HG03575 (cell line): ENCODE data around the gene BTG1.
"Not testable (repeated sequence)": the region's sequence is repeated elsewhere in the genome, so short reads cannot be mapped to it uniquely, and the experiment has no call there.

Experiments used
- ATAC-seq: cut with Tn5 transposase; IDR thresholded peaks from one replicate; pipeline ENCODE4 v1.9.1; 2021; ENCODE audit not compliant: unreplicated experiment, insufficient number of reproducible peaks, low FRiP score; ENCODE audit errors: extremely low read depth

The BTG1 gene

GRCh38 chr12:92110083-92110640 is 35.5 kb downstream of the BTG1 start:
- ATAC-seq, result no peak

DNA sequence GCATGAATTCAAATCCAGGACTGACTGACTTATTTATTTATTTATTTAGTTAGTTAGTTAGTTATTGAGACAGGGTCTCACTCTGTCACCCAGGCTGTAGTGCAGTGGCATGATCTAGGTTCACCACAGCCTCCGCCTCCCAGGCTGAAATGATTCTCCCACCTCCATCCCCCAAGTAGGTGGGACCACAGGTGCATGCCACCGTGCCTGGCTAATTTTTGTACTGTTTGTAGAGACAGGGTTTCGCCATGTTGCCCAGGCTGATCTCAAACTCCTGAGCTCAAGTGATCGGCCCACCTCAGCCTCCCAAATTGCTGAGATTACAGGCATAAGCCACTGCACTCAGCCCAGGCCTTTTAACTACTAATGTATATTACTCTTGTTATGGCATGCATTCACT is 36.0 kb downstream of the BTG1 start:
- ATAC-seq, result no peak

DNA sequence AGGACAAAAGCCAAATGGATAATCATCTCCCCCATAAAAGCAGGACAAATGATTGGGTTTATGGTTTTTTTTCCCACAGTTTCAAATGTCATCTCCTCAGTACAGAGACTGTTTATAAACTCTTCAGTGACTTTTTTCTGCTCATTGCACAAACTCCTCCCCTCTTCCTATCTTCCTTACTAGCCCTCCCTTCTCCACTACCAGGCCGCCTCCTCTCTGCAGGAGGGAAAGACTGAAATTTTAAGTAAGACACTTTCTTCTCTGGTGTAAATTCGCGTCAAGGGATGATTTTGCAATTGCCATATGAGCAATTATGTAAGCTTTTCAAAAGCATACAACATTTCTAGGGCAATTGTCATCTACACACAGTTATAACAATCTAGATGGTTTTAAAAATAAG is 37.0 kb downstream of the BTG1 start:
- ATAC-seq, result no peak

DNA sequence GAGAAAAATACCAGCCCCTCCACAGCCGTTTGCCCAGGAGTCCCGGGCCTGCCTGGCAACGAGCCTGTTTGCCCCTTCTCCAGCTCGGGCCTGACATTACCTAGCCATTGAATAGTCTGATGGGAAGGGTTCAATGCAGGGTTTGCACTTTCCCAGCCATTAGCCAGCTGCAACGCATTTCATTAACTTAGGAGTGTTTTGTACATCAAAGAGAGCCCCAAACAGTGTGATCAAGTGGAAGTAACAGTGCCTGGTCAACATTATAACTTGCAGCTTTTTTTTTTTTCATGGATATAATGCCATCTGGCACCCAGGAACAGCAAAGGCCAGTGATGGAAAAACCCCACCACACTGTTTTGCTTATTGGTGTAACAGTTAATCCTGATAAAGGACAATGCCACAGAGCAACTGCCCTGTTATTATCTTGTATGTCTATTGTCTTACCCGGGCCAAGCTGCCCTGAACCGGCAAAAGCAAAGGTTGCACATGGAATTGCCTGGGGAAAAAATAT is 38.0 kb downstream of the BTG1 start:
- no peak for ATAC-seq

- no peak for ATAC-seq
Observed at GRCh38 chr12:92107094-92107493, 38.6 kb downstream of the BTG1 start.

- ATAC-seq, result no peak
Observed at GRCh38 chr12:92105676-92106075, 40.0 kb downstream of the BTG1 start.

DNA sequence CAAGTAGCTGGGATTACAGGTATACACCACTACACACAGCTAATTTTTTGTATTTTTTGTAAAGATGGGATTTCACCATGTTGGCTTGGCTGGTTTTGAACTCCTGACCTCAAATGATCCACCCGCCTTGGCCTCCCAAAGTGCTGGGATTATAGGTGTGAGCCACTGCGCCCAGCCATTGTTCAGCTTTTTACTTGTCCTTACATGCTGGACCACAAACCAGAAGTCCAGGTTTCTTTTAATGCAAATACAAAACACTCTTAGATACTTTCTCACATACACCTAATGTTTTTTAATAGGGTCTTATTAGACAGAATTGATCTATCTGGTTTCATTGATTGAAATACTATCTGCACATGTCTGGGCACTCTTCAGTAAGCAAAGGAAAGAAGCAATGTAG is 40.5 kb downstream of the BTG1 start:
- ATAC-seq, result no peak

GRCh38 chr12:92102606-92103005 is 43.0 kb downstream of the BTG1 start:
- no peak for ATAC-seq

DNA sequence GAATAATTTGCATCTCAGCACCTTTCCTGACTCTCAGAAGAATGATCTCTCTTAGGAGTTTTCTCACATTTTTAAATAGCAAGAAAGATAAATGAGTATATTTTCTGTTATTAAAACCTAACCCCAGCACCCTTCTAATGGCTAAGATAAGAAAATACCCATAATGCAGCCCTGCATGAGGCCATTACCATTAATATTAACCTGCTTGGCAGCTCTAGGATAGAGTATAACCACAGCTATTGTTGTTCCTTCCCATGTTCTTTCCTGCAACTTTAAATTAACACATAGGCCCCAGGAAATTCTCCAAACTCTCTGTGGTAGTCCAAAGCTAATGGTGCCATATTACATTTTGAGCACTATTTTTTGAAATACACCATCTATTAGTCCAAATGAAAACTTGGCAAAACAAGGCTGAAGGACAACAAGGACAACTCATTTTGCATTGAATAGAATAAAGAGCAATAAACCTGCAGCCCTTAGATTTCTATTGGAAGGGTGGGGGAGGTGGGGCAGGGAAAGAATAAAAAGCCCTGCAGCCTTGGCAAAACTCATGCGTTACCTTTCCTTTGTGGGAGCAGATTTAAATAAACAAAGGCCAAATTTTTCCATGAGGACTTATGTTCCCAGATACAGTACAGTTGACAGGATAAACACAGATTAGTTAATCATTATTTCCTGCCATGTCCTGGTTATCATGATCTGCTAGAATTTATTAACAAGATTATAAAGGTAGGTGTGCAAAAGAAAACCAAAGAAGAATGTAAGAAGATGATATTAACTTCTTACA is 46.9 kb downstream of the BTG1 start:
- ATAC-seq, result no peak

- no peak for ATAC-seq
Observed at GRCh38 chr12:92096346-92097136, 49.1 kb downstream of the BTG1 start.

- no peak for ATAC-seq
Observed at GRCh38 chr12:92094751-92095161, 50.9 kb downstream of the BTG1 start.

DNA sequence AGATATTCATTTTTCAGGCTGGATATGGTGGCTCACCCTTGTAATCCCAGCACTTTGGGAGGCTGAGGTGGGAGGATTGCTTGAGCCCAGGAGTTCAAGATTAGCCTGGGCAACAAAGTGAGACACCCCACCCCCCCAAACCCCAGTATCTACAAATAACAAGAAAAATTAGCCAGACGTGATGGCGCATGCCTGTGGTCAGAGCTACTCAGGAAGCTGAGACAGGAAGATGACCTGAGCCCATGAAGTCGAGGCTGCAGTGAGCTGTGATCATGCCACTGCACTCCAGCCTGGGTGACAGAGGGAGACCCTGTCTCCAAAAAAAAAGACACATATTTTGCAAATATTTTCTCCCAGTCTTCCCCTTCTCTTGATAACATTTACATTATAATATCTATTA is 51.3 kb downstream of the BTG1 start:
- ATAC-seq, result not testable (repeated sequence)
